HepG2 (cell line): ENCODE results near the gene EHBP1. TPM values are rescaled to one million over a fixed set of nuclear protein-coding genes. Genes with fewer than 3 reads are reported as not detected.
A peak's percentile ranks its signal among the peaks of the same experiment; 100 is the strongest.

Source experiments
- ATAC-seq: fragments of 200-7000 bp; cut with Tn5 transposase; 3 replicates; pipeline ENCODE4 v1.9.1; 2020; ENCODE audit warnings: mild to moderate bottlenecking, moderate library complexity
- BruUV-seq: library from RNA; stranded (reverse); fragments of 400-500 nt; replicated peaks from 2 replicates; lab custom pipeline; 2021; lab: Mats Ljungman, UMichigan
- CTCF ChIA-PET: fragments of 300-600 bp; formaldehyde crosslinking; extraction: SDS; loops from one replicate; lab custom pipeline; 2021; ENCODE audit warnings: low total read pairs, inconsistent platforms, low intra/inter-chr PET ratio; lab: Yijun Ruan, JAX
- POLR2A ChIA-PET: fragments of 350-600 bp; sonication (Branson Sonifier 250); formaldehyde crosslinking; loops from one replicate; lab custom pipeline; 2020; ENCODE audit warnings: antibody characterized with exemption, inconsistent platforms; lab: Yijun Ruan, JAX
- DNase-seq: peaks from one replicate; pipeline ENCODE4 v3.0.0-alpha.2; 2015; ENCODE audit warnings: low spot score
- FAIRE-seq: peaks from 3 replicates; lab custom pipeline; 2011; peaks lifted over from hg19 to GRCh38; lab: Jason Lieb, UNC
- H2AFZ ChIP-seq: one replicate; pipeline ENCODE4 v1.6.1; 2011; ENCODE audit warnings: low read length, inconsistent platforms
- H3K27ac ChIP-seq: fragments of 300-600 bp; 3 replicates; pipeline ENCODE4 v1.8.0; 2011; ENCODE audit warnings: mixed run types, mild to moderate bottlenecking, mixed read lengths, low read length, inconsistent platforms; ENCODE audit not compliant: insufficient read depth; ENCODE audit errors: extremely low read length
- H3K27me3 ChIP-seq, 2 experiments: fragments of 200-600 bp in 1 of 2; 2 replicates in 1 of 2; 3 replicates in 1 of 2; pipeline versions ENCODE4 v1.6.0 to v1.8.0; 2011; ENCODE audit warnings: low read length in 2 of 2, mild to moderate bottlenecking in 2 of 2, moderate library complexity in 2 of 2, inconsistent platforms in 1 of 2; ENCODE audit not compliant: insufficient read depth in 2 of 2, control insufficient read depth in 1 of 2
- H3K36me3 ChIP-seq, 2 experiments: fragments of 200-600 bp in 1 of 2; replicated peaks in 1 of 2; 2 replicates in 1 of 2; 3 replicates in 1 of 2; pipeline versions ENCODE4 v1.5.1 to v1.8.0; 2011; ENCODE audit warnings: low read length in 2 of 2, inconsistent platforms in 1 of 2; ENCODE audit not compliant: insufficient read depth in 2 of 2, control insufficient read depth in 1 of 2
- H3K4me1 ChIP-seq: 2 replicates; pipeline ENCODE4 v1.5.1; 2012; ENCODE audit warnings: low read length, inconsistent platforms; ENCODE audit not compliant: insufficient read depth
- H3K4me2 ChIP-seq: 2 replicates; pipeline ENCODE4 v1.6.0; 2011; ENCODE audit warnings: low read depth, low read length, inconsistent platforms
- H3K4me3 ChIP-seq, 3 experiments: fragments of 200-600 bp in 1 of 3; sonication (generic), shearing (Covaris generic) in 1 of 3; replicated peaks in 1 of 3; 2 replicates each; pipeline ENCODE4 v1.5.1; 2011 to 2016; ENCODE audit warnings: low read length in 3 of 3, inconsistent platforms in 2 of 3, low read depth in 2 of 3, mild to moderate bottlenecking in 2 of 3, control low read depth in 1 of 3, mixed read lengths in 1 of 3; ENCODE audit not compliant: insufficient read depth in 1 of 3
- H3K79me2 ChIP-seq: one replicate; pipeline ENCODE4 v1.6.1; 2011; ENCODE audit warnings: low read length, inconsistent platforms; ENCODE audit not compliant: insufficient read depth
- H3K9ac ChIP-seq: 2 replicates; pipeline ENCODE4 v1.6.0; 2011; ENCODE audit warnings: mild to moderate bottlenecking, low read depth, low read length, inconsistent platforms; ENCODE audit not compliant: insufficient read depth
- H3K9me3 ChIP-seq: 2 replicates; pipeline ENCODE4 v1.5.1; 2012; ENCODE audit warnings: mild to moderate bottlenecking, low read length
- H4K20me1 ChIP-seq: 2 replicates; pipeline ENCODE4 v1.6.0; 2011; ENCODE audit warnings: inconsistent platforms, mild to moderate bottlenecking, low read length, moderate library complexity; ENCODE audit not compliant: insufficient read depth
- MEIS1 ChIP-seq: sonication (generic); formaldehyde crosslinking; IDR thresholded peaks from 2 replicates; pipeline ENCODE4 v1.9.0; 2021; ENCODE audit warnings: mild to moderate bottlenecking, missing genetic modification reagents, moderate library complexity, borderline replicate concordance
- NCOA2 ChIP-seq: sonication (generic); formaldehyde crosslinking; IDR thresholded peaks from 2 replicates; pipeline ENCODE4 v1.8.0; 2022; ENCODE audit warnings: inconsistent platforms
- NFE2L2 ChIP-seq: fragments of 150-350 bp; IDR thresholded peaks from 2 replicates; pipeline ENCODE4 v1.6.1; 2014; ENCODE audit warnings: low read length
- TEAD3 ChIP-seq: optimal IDR thresholded peaks from 2 replicates; pipeline ENCODE3; 2016; ENCODE audit warnings: borderline replicate concordance
- TFAP4 ChIP-seq: sonication (generic); IDR thresholded peaks from 2 replicates; pipeline ENCODE4 v1.6.1; 2016; ENCODE audit warnings: low read depth, borderline replicate concordance
- ZBTB1 ChIP-seq: sonication (generic); formaldehyde crosslinking; IDR thresholded peaks from 2 replicates; pipeline ENCODE4 v1.4.0; 2020; ENCODE audit warnings: missing genetic modification reagents, borderline replicate concordance
- ZHX1 ChIP-seq: sonication (generic); formaldehyde crosslinking; IDR thresholded peaks from 2 replicates; pipeline ENCODE4 v1.8.1; 2022; ENCODE audit warnings: low read depth, mild to moderate bottlenecking, missing genetic modification reagents
- ZNF24 ChIP-seq: fragments of 450-650 bp; IDR thresholded peaks from 2 replicates; pipeline ENCODE4 v1.6.1; 2017; ENCODE audit warnings: antibody characterized with exemption, mild to moderate bottlenecking
- ZNF652 ChIP-seq: IDR thresholded peaks from 2 replicates; pipeline ENCODE4 v1.6.1; 2016; ENCODE audit warnings: low read depth, borderline replicate concordance
- in situ Hi-C: cut with HindIII; loops from 2 replicates; pipeline ENCODE4 v1.10.0; 2017; ENCODE audit warnings: low pct_unique_long_range_greater_than_20kb; ENCODE audit not compliant: extremely low pct_ligation_motif_present
- intact Hi-C: fragments of 100-400 bp; cut with micrococcal nuclease; formaldehyde crosslinking; loops from one replicate; pipeline ENCODE4 v1.10.0; 2022; ENCODE audit not compliant: unreplicated experiment
- polyA plus RNA-seq, 8 experiments: library from polyadenylated mRNA; depleted of rRNA in 3 of 8; stranded (reverse) in 7 of 8; unstranded in 1 of 8; fragments of >200 nt; fragmentation: Illumina TruSeq in 4 of 8; extraction: Trizol in 4 of 8; gene quantifications; 2 replicates each; pipeline versions ENCODE4 v1.2.1 to v1.2.3, GENCODE V29; 2011 to 2016; ENCODE audit warnings: low read depth in 4 of 8, missing spikeins in 1 of 8, mixed read lengths in 1 of 8; ENCODE audit not compliant: insufficient read depth in 1 of 8
- total RNA-seq, 5 experiments: library from RNA; depleted of rRNA; stranded (reverse); fragments of >200 nt; fragmentation: Illumina TruSeq; extraction: Trizol; gene quantifications; 2 replicates each; pipeline ENCODE4 v1.2.3, GENCODE V29; 2016; ENCODE audit warnings: low read depth in 1 of 5

EHBP1 gene
- total and polyA plus RNA-seq, 2 of the 13 experiments (the other 11 are each of a cell fraction or from before 2014, with no cell fraction given) = 93.5 to 146 TPM

- H3K9ac ChIP-seq = no peak overlapping the region
- H3K79me2 ChIP-seq = no peaks in the 10 kb centered on the region
- H3K27ac ChIP-seq = no peak overlapping the region
- in situ Hi-C loops (no loop called here), intact Hi-C loops (no loop called here)
- H3K4me3 ChIP-seq = no peak overlapping the region
- ChIA-PET CTCF (no interaction called here), POLR2A (interaction anchor here (1.3 kb wide), 1 partner anchor 30 kb away, joined by 7 read pairs; the partner anchor contains the start of gene EHBP1)
- peaks cover 49% of the 10 kb centered on the region for H3K4me1 ChIP-seq
- ATAC-seq = no peak
- no peak for FAIRE-seq
- no peak for DNase-seq
- H3K36me3 ChIP-seq = no peaks in the 10 kb centered on the region
- no TSS peak for BruUV-seq
- no peaks in the 10 kb centered on the region for H4K20me1 ChIP-seq
- H3K9me3 ChIP-seq = no peaks in the 10 kb centered on the region
- no peaks in the 10 kb centered on the region for H3K27me3 ChIP-seq
- H2AFZ ChIP-seq = peak overlapping the region; percentile 42
- H3K4me2 ChIP-seq = no peak overlapping the region
- TF ChIP-seq NFE2L2 = peak; percentile 33; the same call in 1 of the 2 replicates
- TF ChIP-seq ZHX1 (CRISPR knock-in tag) = no peak
- TF ChIP-seq TFAP4 = peak; percentile 85
- TF ChIP-seq ZNF24 = 0 out of 2 replicates have a peak, but pooled peaks have one; percentile 8
- TF ChIP-seq ZNF652 (CRISPR knock-in tag) = peak; percentile 94
- TF ChIP-seq MEIS1 (CRISPR knock-in tag) = no peak
- no peak for TF ChIP-seq ZBTB1
- peak; percentile 8 for TF ChIP-seq TEAD3 (CRISPR knock-in tag)
- 0 out of 2 replicates have a peak, but pooled peaks have one; percentile 31 for TF ChIP-seq NCOA2 (CRISPR knock-in tag)
- TF ChIP-seq, all 625 proteins: peak for 6
These were observed 30.5 kb upstream of the EHBP1 start for GRCh38 chr2:62675062-62675461.
